Measurements from ENCODE around the gene SMCO4.
"Not testable (repeated sequence)": the region's sequence is repeated elsewhere in the genome, so short reads cannot be mapped to it uniquely, and the experiment has no call there.

Gene SMCO4

GRCh38 chr11:93541884-93542810 lies 1.0 kb downstream of the SMCO4 start:
- Mint-ChIP-seq H3K27ac (peak overlapping the region; percentile 80), H3K27me3 (peaks cover 4% of the 10 kb centered on the region), H3K4me3 (peak overlapping the region; percentile 87), H3K9me3 (no peaks in the 10 kb centered on the region), H3K4me1 (peaks cover 21% of the 10 kb centered on the region), H3K36me3 (no peaks in the 10 kb centered on the region)
- ATAC-seq = peak; percentile 79

GRCh38 chr11:93540896-93541553 lies 2.2 kb downstream of the SMCO4 start:
- no peaks in the 10 kb centered on the region for H3K9me3 Mint-ChIP-seq
- H3K27ac Mint-ChIP-seq = no peak overlapping the region
- no peaks in the 10 kb centered on the region for H3K36me3 Mint-ChIP-seq
- H3K4me1 Mint-ChIP-seq = peaks cover 26% of the 10 kb centered on the region
- no peak overlapping the region for H3K4me3 Mint-ChIP-seq
- no peak for ATAC-seq
- H3K27me3 Mint-ChIP-seq = no peaks in the 10 kb centered on the region

- H3K4me3 Mint-ChIP-seq = no peak overlapping the region
Observed at GRCh38 chr11:93540337-93540736, 2.9 kb downstream of the SMCO4 start.

GRCh38 chr11:93537767-93538261 lies 5.4 kb downstream of the SMCO4 start:
- Mint-ChIP-seq H3K27ac (no peak overlapping the region), H3K9me3 (no peaks in the 10 kb centered on the region), H3K27me3 (no peaks in the 10 kb centered on the region), H3K36me3 (no peaks in the 10 kb centered on the region), H3K4me1 (peaks cover 29% of the 10 kb centered on the region), H3K4me3 (no peak overlapping the region)
- no peak for ATAC-seq

More at GRCh38 chr11:93540337-93540736, 2.9 kb downstream of the SMCO4 start:
- no peaks in the 10 kb centered on the region for H3K27me3 Mint-ChIP-seq
- no peaks in the 10 kb centered on the region for H3K9me3 Mint-ChIP-seq
- H3K27ac Mint-ChIP-seq = no peak overlapping the region
- peaks cover 33% of the 10 kb centered on the region for H3K4me1 Mint-ChIP-seq
- H3K36me3 Mint-ChIP-seq = no peaks in the 10 kb centered on the region
- ATAC-seq = no peak

- Mint-ChIP-seq H3K4me1 (peaks cover 23% of the 10 kb centered on the region), H3K9me3 (no peaks in the 10 kb centered on the region), H3K36me3 (no peaks in the 10 kb centered on the region), H3K4me3 (no peak overlapping the region), H3K27me3 (no peaks in the 10 kb centered on the region), H3K27ac (no peak overlapping the region)
- ATAC-seq = no peak
Observed at GRCh38 chr11:93537049-93537448, 6.1 kb downstream of the SMCO4 start.

GRCh38 chr11:93536101-93536861 lies 6.9 kb downstream of the SMCO4 start:
- Mint-ChIP-seq H3K4me1 (peaks cover 18% of the 10 kb centered on the region), H3K27ac (no peak overlapping the region), H3K4me3 (no peak overlapping the region), H3K36me3 (no peaks in the 10 kb centered on the region), H3K27me3 (no peaks in the 10 kb centered on the region), H3K9me3 (no peaks in the 10 kb centered on the region)
- ATAC-seq = no peak

GRCh38 chr11:93535578-93535977 lies 7.6 kb downstream of the SMCO4 start:
- not testable (repeated sequence) for H3K27me3 Mint-ChIP-seq, H3K4me3 Mint-ChIP-seq, H3K27ac Mint-ChIP-seq, H3K36me3 Mint-ChIP-seq, ATAC-seq, H3K9me3 Mint-ChIP-seq
- peaks cover 22% of the 10 kb centered on the region for H3K4me1 Mint-ChIP-seq

- Mint-ChIP-seq H3K36me3 (no peaks in the 10 kb centered on the region), H3K4me1 (peaks cover 25% of the 10 kb centered on the region), H3K27me3 (no peaks in the 10 kb centered on the region), H3K4me3 (no peak overlapping the region), H3K9me3 (no peaks in the 10 kb centered on the region), H3K27ac (no peak overlapping the region)
- no peak for ATAC-seq
Observed at GRCh38 chr11:93532806-93533205, 10.4 kb downstream of the SMCO4 start.

GRCh38 chr11:93532281-93532789 lies 10.9 kb downstream of the SMCO4 start:
- no peak overlapping the region for H3K27ac Mint-ChIP-seq

GRCh38 chr11:93530468-93530826 lies 12.7 kb downstream of the SMCO4 start:
- Mint-ChIP-seq H3K36me3 (no peaks in the 10 kb centered on the region), H3K9me3 (no peaks in the 10 kb centered on the region), H3K27me3 (no peaks in the 10 kb centered on the region), H3K27ac (peak overlapping the region; percentile 9), H3K4me1 (peaks cover 27% of the 10 kb centered on the region), H3K4me3 (no peak overlapping the region)
- no peak for ATAC-seq

More at GRCh38 chr11:93532281-93532789, 10.9 kb downstream of the SMCO4 start:
- no peaks in the 10 kb centered on the region for H3K36me3 Mint-ChIP-seq
- no peaks in the 10 kb centered on the region for H3K27me3 Mint-ChIP-seq
- no peak for ATAC-seq
- no peaks in the 10 kb centered on the region for H3K9me3 Mint-ChIP-seq
- H3K4me1 Mint-ChIP-seq = peaks cover 20% of the 10 kb centered on the region
- H3K4me3 Mint-ChIP-seq = no peak overlapping the region

- H3K27ac Mint-ChIP-seq = peak overlapping the region; percentile 9
- no peak overlapping the region for H3K4me3 Mint-ChIP-seq
- no peaks in the 10 kb centered on the region for H3K27me3 Mint-ChIP-seq
- no peaks in the 10 kb centered on the region for H3K9me3 Mint-ChIP-seq
- no peaks in the 10 kb centered on the region for H3K36me3 Mint-ChIP-seq
- peak; percentile 59 for ATAC-seq
- H3K4me1 Mint-ChIP-seq = peaks cover 30% of the 10 kb centered on the region
Observed at GRCh38 chr11:93529707-93530467, 13.3 kb downstream of the SMCO4 start.

- peak overlapping the region; percentile 9 for H3K27ac Mint-ChIP-seq
- H3K36me3 Mint-ChIP-seq = no peaks in the 10 kb centered on the region
- H3K9me3 Mint-ChIP-seq = no peaks in the 10 kb centered on the region
- no peaks in the 10 kb centered on the region for H3K27me3 Mint-ChIP-seq
- ATAC-seq = no peak
- H3K4me1 Mint-ChIP-seq = peaks cover 39% of the 10 kb centered on the region
- H3K4me3 Mint-ChIP-seq = no peak overlapping the region
Observed at GRCh38 chr11:93528757-93529645, 14.2 kb downstream of the SMCO4 start.

GRCh38 chr11:93528252-93528651 lies 14.9 kb downstream of the SMCO4 start:
- Mint-ChIP-seq H3K4me3 (no peak overlapping the region), H3K36me3 (no peaks in the 10 kb centered on the region), H3K4me1 (peaks cover 46% of the 10 kb centered on the region), H3K9me3 (no peaks in the 10 kb centered on the region), H3K27me3 (no peaks in the 10 kb centered on the region), H3K27ac (no peak overlapping the region)
- no peak for ATAC-seq

Data from stimulated activated memory B cell treated with anti-CD40 and anti-IgM and Interleukin-4, amounts not matched to agents 10 μg/mL and 1 μg/mL and 100 μg/mL, for 72 hours (primary cell).